K562 (cell line): Measurements from ENCODE around the gene FNDC1. TPM values are rescaled to one million over a fixed set of nuclear protein-coding genes. Genes with fewer than 3 reads are reported as not detected.

Source experiments
- ATAC-seq: fragments of 200-7000 bp; cut with Tn5 transposase; 3 replicates; pipeline ENCODE4 v1.9.1; 2020; ENCODE audit warnings: moderate library complexity
- BruUV-seq: library from RNA; stranded (reverse); fragments of 400-500 nt; replicated peaks from 2 replicates; lab custom pipeline; 2021; lab: Mats Ljungman, UMichigan
- CTCF ChIA-PET: fragments of 300-600 bp; formaldehyde crosslinking; extraction: SDS; loops from one replicate; lab custom pipeline; 2021; ENCODE audit warnings: low intra/inter-chr PET ratio; lab: Yijun Ruan, JAX
- POLR2A ChIA-PET: fragments of 300-600, 350-650 bp; sonication (Branson Sonifier 250); formaldehyde crosslinking; extraction: SDS; loops from one replicate; lab custom pipeline; 2021; ENCODE audit warnings: antibody characterized with exemption, inconsistent platforms; lab: Yijun Ruan, JAX
- DNase-seq, 4 experiments: peaks; one replicate each; pipeline versions ENCODE4 v3.0.0 to v3.0.0-alpha.2; 2011 to 2018; ENCODE audit warnings: low spot score in 3 of 4, mixed read lengths in 3 of 4; ENCODE audit errors: extremely low read depth in 1 of 4
- FAIRE-seq: peaks from 2 replicates; lab custom pipeline; 2011; peaks lifted over from hg19 to GRCh38; lab: Jason Lieb, UNC
- H2AFZ ChIP-seq: 2 replicates; pipeline ENCODE4 v1.6.0; 2011; ENCODE audit warnings: low read depth, low read length, control low read depth, inconsistent platforms
- H3K27ac ChIP-seq: fragments of 200-600 bp; 3 replicates; pipeline ENCODE4 v1.8.0; 2011; ENCODE audit warnings: low read depth, mild to moderate bottlenecking, control low read depth, inconsistent platforms, low read length, moderate library complexity, mixed read lengths; ENCODE audit errors: extremely low read depth
- H3K27me3 ChIP-seq, 2 experiments: fragments of 300-600 bp in 1 of 2; 2 replicates in 1 of 2; 3 replicates in 1 of 2; pipeline versions ENCODE4 v1.6.0 to v1.8.0; 2011; ENCODE audit warnings: inconsistent platforms in 2 of 2, low read length in 2 of 2, mild to moderate bottlenecking in 1 of 2, mixed read lengths in 1 of 2, moderate library complexity in 1 of 2; ENCODE audit not compliant: control insufficient read depth in 2 of 2, insufficient read depth in 2 of 2
- H3K36me3 ChIP-seq: fragments of 300-600 bp; 3 replicates; pipeline ENCODE4 v1.8.0; 2011; ENCODE audit warnings: mild to moderate bottlenecking, low read length, inconsistent platforms; ENCODE audit not compliant: control insufficient read depth, insufficient read depth
- H3K4me1 ChIP-seq, 2 experiments: fragments of 200-600 bp in 1 of 2; replicated peaks in 1 of 2; 2 replicates in 1 of 2; 3 replicates in 1 of 2; pipeline versions ENCODE4 v1.5.1 to v1.8.0; 2011; ENCODE audit warnings: inconsistent platforms in 2 of 2, low read length in 2 of 2, mild to moderate bottlenecking in 1 of 2, mixed read lengths in 1 of 2, moderate library complexity in 1 of 2; ENCODE audit not compliant: control insufficient read depth in 2 of 2, insufficient read depth in 2 of 2
- H3K4me2 ChIP-seq: 2 replicates; pipeline ENCODE4 v1.6.1; 2011; ENCODE audit warnings: low read length, control low read depth, inconsistent platforms, mixed read lengths; ENCODE audit not compliant: insufficient read depth
- H3K4me3 ChIP-seq: fragments of 200-600 bp; sonication (generic), shearing (Covaris generic); 2 replicates; pipeline ENCODE4 v1.5.1; 2016; ENCODE audit warnings: control low read depth, inconsistent platforms
- H3K79me2 ChIP-seq: fragments of 200-600 bp; 3 replicates; pipeline ENCODE4 v1.8.0; 2011; ENCODE audit warnings: low read length, inconsistent platforms; ENCODE audit not compliant: control insufficient read depth, insufficient read depth
- H3K9ac ChIP-seq, 2 experiments: 2 replicates each; pipeline versions ENCODE4 v1.6.0 to v1.6.1; 2011; ENCODE audit warnings: low read depth in 2 of 2, low read length in 2 of 2, control low read depth in 1 of 2, inconsistent platforms in 1 of 2, mild to moderate bottlenecking in 1 of 2, mixed read lengths in 1 of 2; ENCODE audit not compliant: insufficient read depth in 1 of 2
- H3K9me1 ChIP-seq: one replicate; pipeline ENCODE4 v1.6.0; 2011; ENCODE audit warnings: inconsistent platforms, mild to moderate bottlenecking, low read length, moderate library complexity; ENCODE audit not compliant: control insufficient read depth, insufficient read depth
- H3K9me3 ChIP-seq: replicated peaks from 2 replicates; pipeline ENCODE4 v1.5.1; 2011; ENCODE audit warnings: low read depth, low read length, inconsistent platforms; ENCODE audit not compliant: control insufficient read depth, insufficient read depth
- H4K20me1 ChIP-seq: replicated peaks from 2 replicates; pipeline ENCODE4 v1.6.1; 2011; ENCODE audit warnings: low read length, inconsistent platforms, mixed read lengths; ENCODE audit not compliant: control insufficient read depth, insufficient read depth
- CHD1 ChIP-seq: fragments of 200-600 bp; sonication (generic); IDR thresholded peaks from one replicate; pipeline ENCODE4 v1.6.1; 2012; ENCODE audit warnings: mild to moderate bottlenecking, moderate library complexity, low read length, inconsistent platforms
- FOSL1 ChIP-seq: fragments of 200-800 bp; sonication (Bioruptor generic); conservative IDR thresholded peaks from 2 replicates; pipeline ENCODE4 v1.6.1; 2016; ENCODE audit warnings: missing genetic modification characterization, missing compliant biosample characterization
- FOXM1 ChIP-seq, 2 experiments: fragments of 450-650 bp in 1 of 2; sonication (generic) in 1 of 2; formaldehyde crosslinking in 1 of 2; IDR thresholded peaks; 2 replicates each; pipeline versions ENCODE4 v1.6.1 to v1.9.0; 2017 to 2022; ENCODE audit warnings: low read depth in 2 of 2, mild to moderate bottlenecking in 2 of 2, missing genetic modification reagents in 1 of 2, moderate library complexity in 1 of 2
- HDGF ChIP-seq: fragments of 450-650 bp; IDR thresholded peaks from 2 replicates; pipeline ENCODE4 v1.6.1; 2016
- MYBL2 ChIP-seq, 2 experiments: fragments of 450-650 bp in 1 of 2; sonication (generic) in 1 of 2; formaldehyde crosslinking in 1 of 2; IDR thresholded peaks; 2 replicates each; pipeline versions ENCODE4 v1.6.1 to v1.8.1; 2017 to 2022; ENCODE audit warnings: borderline replicate concordance in 1 of 2, inconsistent platforms in 1 of 2, low read depth in 1 of 2, mild to moderate bottlenecking in 1 of 2, missing genetic modification reagents in 1 of 2, moderate library complexity in 1 of 2
- MYNN ChIP-seq, 2 experiments: sonication (generic); formaldehyde crosslinking in 1 of 2; IDR thresholded peaks; 2 replicates each; pipeline versions ENCODE4 v1.5.0 to v1.6.1; 2016 to 2020; ENCODE audit warnings: antibody characterized with exemption in 1 of 2, missing genetic modification reagents in 1 of 2
- POLR3G ChIP-seq: IDR thresholded peaks from 2 replicates; pipeline ENCODE4 v1.6.1; 2011; ENCODE audit not compliant: insufficient read length, insufficient replicate concordance; ENCODE audit errors: extremely low read depth
- SRSF9 ChIP-seq: fragments of 200-400 bp; formaldehyde crosslinking; IDR thresholded peaks from 2 replicates; pipeline ENCODE4 v1.6.1; 2017; ENCODE audit warnings: low read depth, low read length, borderline replicate concordance
- ZNF76 ChIP-seq: fragments of 250-450 bp; sonication (Bioruptor Pico); IDR thresholded peaks from 2 replicates; pipeline ENCODE4 v1.4.0; 2020; ENCODE audit warnings: mild to moderate bottlenecking, moderate library complexity, borderline replicate concordance
- WGBS: fragments of 100-300 bp; shearing (Covaris generic); methylation state at CpG from one replicate; pipeline ENCODE4 v1.1.6; 2016; ENCODE audit warnings: low coverage, mixed read lengths; ENCODE audit not compliant: insufficient coverage; ENCODE audit errors: missing lambda C conversion rate; 5-methylcytosine and 5-hydroxymethylcytosine counted together
- in situ Hi-C: fragments of 300-500 bp; cut with MboI; formaldehyde crosslinking; loops from 4 replicates; pipeline ENCODE4 v1.15.0; 2018; ENCODE audit warnings: inconsistent platforms, mixed read lengths
- intact Hi-C: fragments of 100-400 bp; cut with micrococcal nuclease; formaldehyde crosslinking; loops from 2 replicates; pipeline ENCODE4 v1.14.2; 2022
- polyA plus RNA-seq, 8 experiments: library from polyadenylated mRNA; depleted of rRNA in 4 of 8; stranded (reverse) in 5 of 8; unstranded in 3 of 8; fragments of >200 nt; fragmentation: Nextera tagmentation in 2 of 8; fragmentation: Illumina TruSeq in 1 of 8; extraction: Ambion mirVana in 2 of 8; extraction: Trizol in 1 of 8; gene quantifications; 2 replicates each; pipeline versions ENCODE4 v1.2.1 to v1.2.3, GENCODE V29; 2011 to 2014; ENCODE audit warnings: inconsistent platforms in 1 of 8, missing spikeins in 1 of 8
- total RNA-seq, 7 experiments: library from RNA; depleted of rRNA in 6 of 7; stranded (reverse); fragments of >200 nt in 6 of 7; fragmentation: Illumina TruSeq in 2 of 7; extraction: Trizol in 2 of 7; gene quantifications; 2 replicates each; pipeline versions ENCODE4 v1.2.1 to v1.2.3, GENCODE V29; 2011 to 2021; ENCODE audit warnings: low replicate concordance in 1 of 7
- TF ChIP-seq, protein P1 (sequence below): sonication (generic); formaldehyde crosslinking; IDR thresholded peaks from 2 replicates; pipeline ENCODE4 v1.8.0; 2022; ENCODE audit warnings: mild to moderate bottlenecking, missing genetic modification reagents

FNDC1 gene
- total and polyA plus RNA-seq, 9 of the 15 experiments (the other 6 are each of a cell fraction or from before 2014, with no cell fraction given) = not detected

DNA sequence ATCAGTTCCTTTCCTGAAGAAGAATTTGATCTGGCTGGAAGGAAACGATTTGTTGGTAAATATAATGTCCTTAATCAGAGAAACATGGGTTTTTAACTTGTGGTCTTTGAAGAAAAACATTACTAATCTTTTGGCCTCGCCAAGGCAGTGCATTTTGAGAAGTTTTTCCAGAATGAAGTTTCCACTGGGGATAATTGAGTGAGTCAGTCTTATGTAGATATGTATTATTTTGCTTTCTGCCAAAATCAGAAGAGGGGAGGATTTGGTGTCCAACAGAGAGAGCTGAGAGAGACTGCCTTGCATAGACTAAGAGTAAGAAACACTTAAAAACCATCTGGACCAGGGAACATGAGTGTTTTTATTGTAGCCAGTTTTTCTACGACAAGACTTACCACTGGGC, 79.9 kb downstream of the FNDC1 start (continued):
- TF ChIP-seq, protein P1, sequence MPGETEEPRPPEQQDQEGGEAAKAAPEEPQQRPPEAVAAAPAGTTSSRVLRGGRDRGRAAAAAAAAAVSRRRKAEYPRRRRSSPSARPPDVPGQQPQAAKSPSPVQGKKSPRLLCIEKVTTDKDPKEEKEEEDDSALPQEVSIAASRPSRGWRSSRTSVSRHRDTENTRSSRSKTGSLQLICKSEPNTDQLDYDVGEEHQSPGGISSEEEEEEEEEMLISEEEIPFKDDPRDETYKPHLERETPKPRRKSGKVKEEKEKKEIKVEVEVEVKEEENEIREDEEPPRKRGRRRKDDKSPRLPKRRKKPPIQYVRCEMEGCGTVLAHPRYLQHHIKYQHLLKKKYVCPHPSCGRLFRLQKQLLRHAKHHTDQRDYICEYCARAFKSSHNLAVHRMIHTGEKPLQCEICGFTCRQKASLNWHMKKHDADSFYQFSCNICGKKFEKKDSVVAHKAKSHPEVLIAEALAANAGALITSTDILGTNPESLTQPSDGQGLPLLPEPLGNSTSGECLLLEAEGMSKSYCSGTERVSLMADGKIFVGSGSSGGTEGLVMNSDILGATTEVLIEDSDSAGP (CRISPR knock-in tag) = no peak
- TF ChIP-seq MYNN (IDR thresholded peaks at IDR 0.05) (no peak), MYNN (CRISPR knock-in tag; IDR thresholded peaks at IDR 0.05) (no peak), HDGF (no peak), CHD1 (no peak)

DNA sequence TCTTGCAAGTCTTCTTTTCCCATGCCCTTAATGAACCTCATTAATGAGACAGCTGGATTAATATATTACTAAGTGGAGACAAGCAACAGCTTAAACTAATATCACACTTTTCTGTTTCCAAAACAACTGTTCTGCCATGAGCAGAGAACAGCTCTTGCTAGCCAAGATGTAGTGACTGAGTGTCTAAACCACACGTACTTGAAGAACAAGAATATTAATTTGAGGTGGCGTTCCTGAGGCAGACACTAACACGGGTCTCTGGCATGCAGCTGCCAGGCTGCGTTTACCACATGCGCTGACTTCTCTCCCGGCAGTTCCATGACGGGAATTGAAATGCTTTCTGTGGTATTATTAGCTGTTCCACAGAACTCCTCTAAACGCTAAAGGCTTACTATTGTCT, 80.6 kb downstream of the FNDC1 start:
- no peak for DNase-seq
- no peak for TF ChIP-seq ZNF76 (CRISPR knock-in tag)
- no peak for TF ChIP-seq SRSF9
- TF ChIP-seq FOXM1 (IDR thresholded peaks at IDR 0.05; ENCODE audit: low read depth) = no peak
- TF ChIP-seq FOXM1 (CRISPR knock-in tag; IDR thresholded peaks at IDR 0.05; ENCODE audit: low read depth) = no peak
- no peak for TF ChIP-seq FOSL1 (tag)
- no peak for TF ChIP-seq POLR3G
- TF ChIP-seq MYBL2 (IDR thresholded peaks at IDR 0.05; ENCODE audit: low read depth) = no peak
- TF ChIP-seq MYBL2 (CRISPR knock-in tag; IDR thresholded peaks at IDR 0.05; ENCODE audit: borderline replicate concordance) = no peak
- TF ChIP-seq, all 486 proteins: peak for 0
- H4K20me1 ChIP-seq = no peaks in the 10 kb centered on the region
- H3K9me1 ChIP-seq = no peaks in the 10 kb centered on the region
- ChIA-PET CTCF (no interaction called here), POLR2A (interaction anchor here (0.6 to 1.6 kb wide), 4 partner anchors 9 to 205 kb away, joined by 3 to 6 read pairs (median 4); partner anchors contain the start of gene TAGAP)
- no TSS peak for BruUV-seq
- H3K36me3 ChIP-seq = no peaks in the 10 kb centered on the region
- ATAC-seq (no peak), FAIRE-seq (no peak)
- H3K4me1 ChIP-seq = no peaks in the 10 kb centered on the region
- peaks cover 0 to 9% of the 10 kb centered on the region in 2 experiments; a peak in 3 of 5 replicates for H3K27me3 ChIP-seq
- no peak overlapping the region for H2AFZ ChIP-seq
- H3K9me3 ChIP-seq = no peaks in the 10 kb centered on the region
- H3K4me3 ChIP-seq = no peak overlapping the region
- WGBS = 0% methylated on average over 8 of the region's 8 CpGs
- H3K79me2 ChIP-seq = no peaks in the 10 kb centered on the region
- in situ Hi-C loops (no loop called here), intact Hi-C loops (loop anchor here (5.0 kb wide), 2 partner anchors 77 to 358 kb away; no protein-coding TSS in a partner anchor)
- no peak overlapping the region for H3K27ac ChIP-seq
- H3K4me2 ChIP-seq = no peak overlapping the region
- no peak overlapping the region for H3K9ac ChIP-seq
